RWPE2 (cell line): ENCODE data around the gene ARID3C.

Source experiments
- ATAC-seq: fragments of 200-7000 bp; cut with Tn5 transposase; 3 replicates; pipeline ENCODE4 v1.9.1; 2021; ENCODE audit warnings: low read depth
- DNase-seq: peaks from one replicate; pipeline ENCODE4 v3.0.0-alpha.2; 2020; ENCODE audit warnings: low spot score
- H3K27ac ChIP-seq: fragments of 450-650 bp; 2 replicates; pipeline ENCODE4 v1.5.1; 2017; ENCODE audit warnings: mild to moderate bottlenecking; ENCODE audit not compliant: poor library complexity, severe bottlenecking
- H3K27me3 ChIP-seq: fragments of 250-450 bp; sonication (Bioruptor Pico); 2 replicates; pipeline ENCODE4 v1.5.1; 2021; ENCODE audit warnings: mild to moderate bottlenecking, moderate library complexity; ENCODE audit not compliant: insufficient read depth, poor library complexity, severe bottlenecking
- H3K36me3 ChIP-seq: fragments of 250-450 bp; sonication (Bioruptor Pico); 2 replicates; pipeline ENCODE4 v1.5.1; 2020; ENCODE audit warnings: low read depth, mild to moderate bottlenecking, moderate library complexity
- H3K4me1 ChIP-seq: fragments of 250-450 bp; sonication (Bioruptor Pico); 2 replicates; pipeline ENCODE4 v1.5.1; 2021; ENCODE audit warnings: mild to moderate bottlenecking, moderate library complexity; ENCODE audit not compliant: insufficient read depth, poor library complexity, severe bottlenecking
- H3K4me3 ChIP-seq: fragments of 250-450 bp; sonication (Bioruptor Pico); 2 replicates; pipeline ENCODE4 v1.5.1; 2021; ENCODE audit warnings: mild to moderate bottlenecking, moderate library complexity; ENCODE audit not compliant: severe bottlenecking
- H3K9me3 ChIP-seq: fragments of 250-450 bp; sonication (Bioruptor Pico); 2 replicates; pipeline ENCODE4 v1.5.1; 2021; ENCODE audit warnings: mild to moderate bottlenecking, moderate library complexity; ENCODE audit not compliant: severe bottlenecking
- TF ChIP-seq, protein P1 (sequence below): fragments of 450-650 bp; IDR thresholded peaks from one replicate; pipeline ENCODE4 v1.5.1; 2017; ENCODE audit warnings: mild to moderate bottlenecking, moderate library complexity; ENCODE audit not compliant: poor library complexity, severe bottlenecking

ARID3C gene

DNA sequence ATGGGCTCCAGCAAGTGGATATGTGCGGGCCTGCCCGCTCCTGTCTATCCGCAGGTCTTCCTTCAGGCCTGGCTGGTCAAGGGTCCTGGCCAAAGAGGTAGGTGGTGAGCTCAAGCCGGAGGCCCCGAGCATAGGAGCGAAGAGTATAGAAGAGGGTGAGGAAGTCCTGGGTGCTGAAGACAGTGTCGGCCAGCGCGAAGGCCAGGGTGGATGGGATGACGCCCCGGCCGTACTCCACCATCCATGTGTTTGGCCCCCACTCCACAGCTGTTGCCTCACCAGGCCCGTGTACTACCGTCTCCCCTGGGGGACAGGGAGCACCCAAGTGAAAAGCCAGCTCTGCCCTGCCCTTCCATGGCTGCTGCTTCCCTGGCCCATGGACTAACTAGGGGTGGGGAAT is 6.7 kb upstream of the ARID3C start:
- no peak for DNase-seq
- no peaks in the 10 kb centered on the region for H3K27me3 ChIP-seq
- H3K4me1 ChIP-seq = no peaks in the 10 kb centered on the region
- H3K4me3 ChIP-seq = no peak overlapping the region
- TF ChIP-seq, protein P1, sequence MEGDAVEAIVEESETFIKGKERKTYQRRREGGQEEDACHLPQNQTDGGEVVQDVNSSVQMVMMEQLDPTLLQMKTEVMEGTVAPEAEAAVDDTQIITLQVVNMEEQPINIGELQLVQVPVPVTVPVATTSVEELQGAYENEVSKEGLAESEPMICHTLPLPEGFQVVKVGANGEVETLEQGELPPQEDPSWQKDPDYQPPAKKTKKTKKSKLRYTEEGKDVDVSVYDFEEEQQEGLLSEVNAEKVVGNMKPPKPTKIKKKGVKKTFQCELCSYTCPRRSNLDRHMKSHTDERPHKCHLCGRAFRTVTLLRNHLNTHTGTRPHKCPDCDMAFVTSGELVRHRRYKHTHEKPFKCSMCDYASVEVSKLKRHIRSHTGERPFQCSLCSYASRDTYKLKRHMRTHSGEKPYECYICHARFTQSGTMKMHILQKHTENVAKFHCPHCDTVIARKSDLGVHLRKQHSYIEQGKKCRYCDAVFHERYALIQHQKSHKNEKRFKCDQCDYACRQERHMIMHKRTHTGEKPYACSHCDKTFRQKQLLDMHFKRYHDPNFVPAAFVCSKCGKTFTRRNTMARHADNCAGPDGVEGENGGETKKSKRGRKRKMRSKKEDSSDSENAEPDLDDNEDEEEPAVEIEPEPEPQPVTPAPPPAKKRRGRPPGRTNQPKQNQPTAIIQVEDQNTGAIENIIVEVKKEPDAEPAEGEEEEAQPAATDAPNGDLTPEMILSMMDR = no peak
- no peak for ATAC-seq
- H3K27ac ChIP-seq = no peak overlapping the region
- peaks cover 10% of the 10 kb centered on the region; the same call in 1 of the 2 replicates for H3K36me3 ChIP-seq
- H3K9me3 ChIP-seq = no peaks in the 10 kb centered on the region

DNA sequence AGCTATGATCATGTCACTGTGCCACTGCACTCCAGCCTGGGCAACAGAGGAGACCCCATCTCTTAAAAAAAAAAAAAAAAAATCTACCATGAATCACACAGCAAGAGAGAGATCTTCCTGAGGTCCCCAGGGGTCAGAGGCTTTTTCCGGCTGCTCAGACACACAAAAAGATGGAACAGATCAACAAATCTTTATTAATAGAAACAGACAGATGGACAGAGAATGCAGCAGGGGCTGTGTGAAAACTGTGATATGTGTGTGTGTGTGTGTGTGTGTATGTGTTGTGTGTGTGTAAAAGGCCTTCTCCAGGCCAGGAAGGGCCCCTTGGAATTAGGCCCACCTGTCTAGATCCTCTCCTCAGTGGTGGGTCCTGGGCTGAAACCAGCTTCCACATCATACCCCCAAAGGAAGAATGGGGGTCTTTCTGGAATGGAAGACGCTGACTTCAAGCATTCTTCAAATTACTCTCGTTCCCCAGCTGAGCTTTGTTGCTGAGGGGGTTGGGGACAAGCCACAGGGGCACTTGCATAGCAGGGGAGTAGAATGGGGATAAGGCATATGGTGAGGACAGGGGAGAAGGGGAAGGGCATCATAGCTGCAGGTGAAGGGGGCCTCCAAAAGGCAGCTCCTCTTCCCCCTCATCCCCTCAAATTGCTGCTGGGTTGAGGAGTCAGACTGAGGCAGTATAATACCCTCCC is 5.8 kb upstream of the ARID3C start:
- H3K9me3 ChIP-seq = no peaks in the 10 kb centered on the region

DNA sequence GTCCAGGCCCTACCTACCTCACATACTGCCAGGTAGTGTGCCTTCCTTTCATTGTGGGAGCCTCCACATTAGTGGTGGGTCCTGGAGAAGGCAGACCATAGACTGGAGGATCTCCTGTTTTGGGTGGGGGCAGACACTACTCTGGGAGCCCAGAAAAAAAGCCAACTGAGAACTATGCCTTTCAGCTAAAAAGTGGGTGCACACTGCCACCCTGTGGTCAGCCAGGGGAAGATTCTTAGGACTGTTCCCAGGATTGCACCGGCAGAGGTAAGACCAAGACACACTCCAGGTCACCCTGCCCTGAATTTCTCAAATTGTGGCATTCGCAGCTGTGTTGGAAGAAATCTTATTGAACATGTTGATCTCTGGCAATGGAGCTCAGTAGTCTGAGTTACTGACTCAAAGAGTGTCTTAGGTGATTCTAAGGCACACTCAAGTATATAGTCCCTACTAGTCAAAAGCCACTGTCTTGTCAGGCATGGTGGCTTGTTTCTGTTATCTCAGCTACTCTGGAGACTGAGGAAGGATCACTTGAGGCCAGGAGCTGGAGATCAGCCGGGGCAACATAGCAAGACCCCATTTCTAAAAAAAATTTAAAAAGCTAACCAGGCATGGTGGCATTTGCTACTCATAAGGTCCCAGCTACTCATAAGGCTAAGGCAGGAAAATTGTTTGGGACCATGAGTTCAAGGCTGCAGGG is 5.1 kb upstream of the ARID3C start:
- ATAC-seq (peak; percentile 46), DNase-seq (no peak)
- Histone ChIP-seq H3K36me3 (peaks cover 10% of the 10 kb centered on the region; the same call in 1 of the 2 replicates), H3K4me3 (no peak overlapping the region), H3K4me1 (no peaks in the 10 kb centered on the region), H3K27me3 (peaks cover 14% of the 10 kb centered on the region), H3K9me3 (no peaks in the 10 kb centered on the region), H3K27ac (no peak overlapping the region)
- TF ChIP-seq, protein P1 = peak; percentile 91

More for the DNA sequence above, 5.8 kb upstream of the ARID3C start:
- DNase-seq (no peak), ATAC-seq (no peak)
- Histone ChIP-seq H3K36me3 (peaks cover 10% of the 10 kb centered on the region; the same call in 1 of the 2 replicates), H3K27me3 (peaks cover 7% of the 10 kb centered on the region), H3K27ac (no peak overlapping the region), H3K4me1 (no peaks in the 10 kb centered on the region), H3K4me3 (no peak overlapping the region)
- TF ChIP-seq, protein P1 = no peak

DNA sequence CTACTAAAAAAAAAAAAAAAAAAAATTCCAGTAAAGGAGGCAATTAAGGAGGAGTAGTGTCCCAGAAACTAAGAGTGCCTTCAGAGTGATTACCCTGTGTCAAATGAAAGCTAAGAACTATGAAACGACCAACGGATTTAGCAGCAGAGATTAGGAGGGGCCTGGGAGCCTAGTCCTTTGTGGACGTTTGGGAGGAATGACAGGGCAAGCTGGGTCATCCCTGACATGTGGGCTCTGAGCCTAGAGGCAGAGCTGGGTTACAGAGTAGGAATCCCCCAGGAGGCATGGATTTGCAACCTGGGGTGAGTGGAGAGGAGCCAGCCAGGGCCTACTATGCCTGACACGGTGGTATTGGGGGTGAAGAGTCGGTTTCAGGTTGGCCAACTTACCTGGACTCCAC is 4.3 kb upstream of the ARID3C start:
- DNase-seq = no peak
- peaks cover 20% of the 10 kb centered on the region for H3K27me3 ChIP-seq

More for the DNA sequence above, 4.3 kb upstream of the ARID3C start:
- H3K4me3 ChIP-seq = no peak overlapping the region
- H3K36me3 ChIP-seq = peaks cover 10% of the 10 kb centered on the region; the same call in 1 of the 2 replicates
- peaks cover 2% of the 10 kb centered on the region for H3K4me1 ChIP-seq
- H3K9me3 ChIP-seq = no peaks in the 10 kb centered on the region
- no peak overlapping the region for H3K27ac ChIP-seq
- no peak for ATAC-seq
- TF ChIP-seq, protein P1 = no peak
